Measurements from ENCODE around the gene ADRB2.

Gene ADRB2

DNA sequence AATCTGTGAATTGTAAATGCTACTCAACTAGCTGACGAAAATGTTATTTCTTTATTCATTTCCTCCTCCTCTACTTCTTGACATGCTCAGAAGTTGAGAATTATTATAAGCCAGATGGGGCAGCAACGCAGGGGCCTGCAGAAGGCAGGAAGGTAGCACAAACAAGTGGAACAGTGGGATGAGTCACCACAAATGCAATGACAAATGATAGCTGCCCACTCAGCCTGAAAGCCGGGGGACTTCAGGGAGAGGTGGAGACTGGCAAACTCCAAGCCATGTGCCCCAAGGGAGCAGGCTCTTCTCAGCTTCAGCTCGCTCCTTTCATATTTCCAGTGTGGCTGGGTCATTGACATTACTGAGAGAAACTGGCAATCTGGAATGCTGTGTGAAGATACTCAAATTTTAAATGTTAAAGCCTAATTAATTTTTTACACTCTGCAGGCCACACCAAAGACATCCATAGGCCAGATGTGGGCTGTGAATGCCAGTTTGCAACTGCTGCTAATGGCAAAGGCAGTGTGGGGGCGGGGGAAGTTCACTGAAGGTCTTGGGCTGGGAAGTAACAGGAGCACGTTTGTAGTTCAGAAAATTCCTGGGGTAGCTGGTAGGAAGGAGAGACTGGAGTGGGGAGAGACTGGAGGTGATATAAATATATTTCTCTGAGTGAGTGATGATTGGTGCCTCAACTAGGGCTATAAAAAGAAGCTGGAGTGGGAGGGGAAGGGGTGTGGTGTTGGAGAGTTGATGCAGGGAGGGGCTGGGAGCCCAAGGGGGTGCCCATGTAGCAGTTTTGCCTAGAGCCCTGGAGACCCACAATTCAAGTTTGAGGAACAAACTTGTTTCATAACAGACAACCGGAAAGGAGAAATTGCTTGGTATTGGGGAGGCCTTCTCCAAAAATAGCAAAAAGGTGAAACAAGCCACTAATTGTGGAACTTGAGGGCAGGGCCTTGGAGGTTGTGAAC lies 20.8 kb upstream of the ADRB2 start:
- DNase-seq (ENCODE audit: low read depth in 1 of 2, low spot score in 1 of 2) = no peak

DNA sequence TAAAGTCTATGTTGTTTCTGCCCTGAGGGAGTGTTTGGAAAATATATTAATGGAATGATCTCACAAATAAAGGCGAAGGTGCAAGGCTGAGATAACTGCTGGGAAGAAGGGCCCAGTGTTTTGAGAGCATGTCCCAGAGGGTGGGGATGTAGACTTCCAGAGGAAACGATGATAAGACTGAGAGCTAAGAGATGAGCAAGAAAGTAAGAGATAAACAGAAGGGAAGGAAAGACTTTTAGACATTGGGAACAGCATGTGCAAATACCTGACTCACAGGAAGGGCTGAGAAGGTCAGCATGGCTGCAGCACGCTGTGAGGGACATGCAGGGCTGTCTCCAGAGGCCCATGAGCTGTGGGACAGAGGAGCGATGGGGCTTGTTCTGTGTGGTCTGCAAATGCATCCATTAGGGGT lies 19.9 kb upstream of the ADRB2 start:
- no peak for DNase-seq (ENCODE audit: low read depth in 1 of 2, low spot score in 1 of 2)

DNA sequence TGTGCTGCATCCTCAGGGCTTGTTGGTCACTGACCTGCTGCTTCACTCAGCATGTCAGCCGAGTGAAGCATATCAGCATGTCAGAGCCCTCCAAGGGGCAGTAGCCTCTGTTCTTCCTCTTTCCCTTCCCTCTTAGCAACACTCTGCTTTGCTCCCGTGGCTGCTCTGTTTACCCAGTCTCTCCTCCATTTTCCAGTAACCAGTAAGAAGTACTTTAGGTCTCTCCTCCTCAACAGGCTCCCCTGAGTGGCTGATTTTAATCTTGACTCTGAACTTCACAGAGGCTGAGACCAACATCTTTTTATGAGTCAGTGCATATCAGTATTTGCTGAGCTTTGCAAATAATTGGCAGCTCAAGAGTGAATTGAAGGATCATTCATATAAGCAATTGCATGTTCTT lies 18.6 kb upstream of the ADRB2 start:
- DNase-seq (ENCODE audit: low read depth in 1 of 2, low spot score in 1 of 2) = no peak

DNA sequence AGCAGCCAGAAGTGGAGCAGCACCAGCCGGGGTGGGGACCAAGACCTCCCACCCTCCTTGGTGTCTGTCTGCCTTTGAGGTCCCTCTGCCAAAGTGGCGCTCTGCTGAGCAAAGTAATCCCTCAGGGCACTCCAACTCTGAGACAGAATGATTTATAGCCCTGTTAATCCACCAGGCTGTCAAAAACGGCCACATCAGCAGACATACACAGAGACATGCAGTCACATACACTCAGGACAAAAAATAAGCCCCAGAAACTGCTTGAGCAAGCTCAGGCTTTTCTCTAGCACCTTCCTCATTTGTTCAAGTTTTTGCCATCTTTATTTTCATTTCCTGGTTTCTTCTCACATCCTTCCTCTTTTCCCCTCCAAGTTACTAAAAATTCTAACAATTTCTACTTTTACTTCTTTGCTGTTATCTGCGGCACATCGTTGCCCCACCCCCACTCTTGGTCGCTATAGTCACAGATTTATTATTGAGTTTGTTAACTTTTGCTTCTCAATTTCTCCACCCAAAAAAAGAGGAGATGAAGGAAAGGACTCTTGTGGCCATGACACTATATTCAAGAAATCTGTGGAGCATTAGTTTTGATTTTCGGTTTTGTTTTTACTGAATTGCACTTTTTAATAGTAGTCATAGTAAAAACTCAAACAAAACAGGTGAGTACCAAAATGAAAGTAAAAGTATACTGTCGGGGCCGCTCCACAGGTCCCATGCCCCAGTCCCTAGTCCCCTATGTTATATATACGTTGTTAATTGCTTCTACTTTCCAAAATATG lies 17.4 kb upstream of the ADRB2 start:
- DNase-seq (ENCODE audit: low read depth in 1 of 2, low spot score in 1 of 2) = no peak

DNA sequence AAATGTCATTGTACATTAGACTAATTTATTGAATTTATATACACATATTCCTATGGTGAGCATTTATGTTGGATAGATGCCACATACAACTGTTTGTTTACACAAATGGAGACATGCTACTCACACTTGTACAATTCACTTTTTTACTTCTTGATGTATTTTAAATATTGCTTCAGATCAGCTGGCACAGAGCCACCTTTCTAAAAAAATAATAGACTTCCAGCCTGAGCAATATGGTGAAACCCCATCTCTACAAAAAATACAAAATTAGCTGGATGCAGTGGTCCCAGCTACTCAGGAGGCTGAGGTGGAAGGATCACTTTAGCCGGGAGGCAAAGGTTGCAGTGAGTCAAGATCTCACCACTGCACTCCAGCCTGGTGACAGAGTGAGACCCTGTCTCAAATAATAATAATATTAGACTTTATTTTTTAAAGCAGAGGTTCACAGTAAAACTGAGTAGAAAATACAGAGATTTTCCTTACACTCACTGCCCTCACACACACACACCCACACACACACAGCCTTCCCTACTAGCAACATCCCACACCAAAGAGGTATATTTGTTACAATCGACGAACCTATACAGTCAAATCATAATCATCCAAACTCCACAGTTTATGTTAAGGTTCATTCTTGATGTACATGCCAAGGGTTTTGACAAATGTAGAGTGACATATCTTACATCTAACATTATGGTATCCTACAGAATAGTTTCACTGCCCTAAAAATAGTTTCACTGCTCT lies 16.5 kb upstream of the ADRB2 start:
- no peak for DNase-seq (ENCODE audit: low read depth in 1 of 2, low spot score in 1 of 2)

DNA sequence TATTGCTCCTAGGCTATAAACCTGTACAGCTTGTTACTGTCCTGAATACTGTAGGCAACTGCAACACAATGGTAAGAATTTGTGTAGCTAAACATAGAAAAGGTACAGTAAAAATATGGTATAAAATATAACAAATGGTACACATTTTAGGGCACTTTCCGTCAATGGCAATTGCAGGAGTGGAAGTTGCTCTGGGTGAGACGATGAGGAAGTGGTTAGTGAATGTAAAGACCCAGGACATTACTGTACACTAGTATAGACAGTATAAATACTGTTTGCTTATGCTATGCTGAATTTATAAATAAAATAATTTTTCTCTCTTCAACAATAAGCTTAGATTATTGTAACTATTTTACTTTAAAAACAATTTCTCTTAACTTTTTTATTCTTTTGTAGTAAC lies 15.6 kb upstream of the ADRB2 start:
- DNase-seq (ENCODE audit: low read depth in 1 of 2, low spot score in 1 of 2) = no peak

DNA sequence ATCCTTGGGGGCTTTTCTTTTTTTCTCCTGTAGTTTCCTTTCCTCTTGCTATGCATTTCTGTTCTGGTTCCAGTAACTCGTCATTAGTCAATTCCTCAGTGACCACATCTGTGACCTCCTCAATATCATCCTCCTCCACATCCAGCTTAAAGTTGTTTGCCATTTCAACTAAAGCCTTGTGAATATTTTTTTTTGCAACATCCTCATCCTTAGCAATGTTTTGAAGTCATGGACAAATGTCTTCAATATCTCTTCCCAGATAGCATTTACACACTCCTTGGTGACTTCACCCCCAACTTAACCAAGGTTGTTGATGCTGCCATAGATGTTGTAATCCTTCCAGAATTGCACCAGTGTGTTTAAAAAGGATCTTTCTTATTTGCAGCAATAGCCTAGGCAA lies 14.7 kb upstream of the ADRB2 start:
- no peak for DNase-seq (ENCODE audit: low read depth in 1 of 2, low spot score in 1 of 2)

DNA sequence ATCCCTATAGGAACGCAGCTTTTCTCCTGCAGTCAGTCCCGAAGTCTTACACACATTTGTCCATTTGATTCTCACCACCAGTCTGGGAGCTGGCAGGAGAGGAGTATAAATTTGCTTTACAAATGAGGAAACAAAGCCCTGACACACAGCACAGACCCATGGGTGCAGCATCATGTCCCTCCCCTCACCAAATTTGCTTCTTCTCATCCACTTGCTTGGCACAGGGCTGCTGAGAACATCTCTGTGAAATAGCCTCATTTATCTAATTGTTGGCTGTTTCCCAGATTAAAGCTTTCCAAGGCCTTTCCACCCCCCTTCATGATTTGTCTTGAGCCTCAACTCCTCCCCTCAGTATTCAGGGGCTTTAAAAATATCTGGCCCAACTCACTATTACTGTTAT lies 11.3 kb upstream of the ADRB2 start:
- no peak for DNase-seq (ENCODE audit: low read depth in 1 of 2, low spot score in 1 of 2)

DNA sequence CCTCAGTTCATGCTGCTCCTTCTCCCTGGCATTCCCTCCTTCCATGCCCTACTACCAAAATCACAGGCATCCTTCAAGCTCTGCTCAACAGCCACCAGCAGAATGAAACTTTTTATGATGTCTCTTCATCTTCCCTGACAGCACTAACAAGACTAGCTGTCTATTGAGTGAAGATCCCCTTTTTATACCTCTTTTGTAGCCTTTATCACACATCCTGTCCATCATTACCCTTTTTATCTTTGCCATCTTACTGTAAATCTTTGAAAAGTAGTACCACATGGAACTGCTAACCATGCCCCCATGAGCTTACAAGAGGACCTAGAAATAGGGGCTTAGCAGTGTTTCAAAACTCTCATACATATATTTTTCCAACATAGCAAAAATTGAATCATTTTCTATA lies 10.8 kb upstream of the ADRB2 start:
- DNase-seq (ENCODE audit: low read depth in 1 of 2, low spot score in 1 of 2) = no peak

DNA sequence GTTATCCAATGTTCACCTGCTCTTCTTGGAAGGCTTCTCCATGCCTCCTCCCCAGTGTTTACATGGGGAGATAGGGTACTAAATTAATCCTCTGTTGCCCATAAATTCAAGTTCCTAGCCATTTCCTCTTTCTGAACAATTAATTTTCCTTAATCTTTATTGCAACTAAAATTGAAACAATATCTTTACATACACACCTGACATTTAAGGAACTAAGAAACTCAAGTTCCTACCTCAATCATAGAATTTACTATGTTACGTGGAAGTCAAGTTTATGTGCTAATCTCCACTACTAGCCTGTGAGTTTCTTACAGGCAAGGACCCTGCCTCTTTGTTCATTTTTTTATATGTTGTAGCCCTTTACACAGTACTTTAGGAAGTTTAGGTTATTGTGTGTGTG lies 10.1 kb upstream of the ADRB2 start:
- DNase-seq (ENCODE audit: low read depth in 1 of 2, low spot score in 1 of 2) = no peak

DNA sequence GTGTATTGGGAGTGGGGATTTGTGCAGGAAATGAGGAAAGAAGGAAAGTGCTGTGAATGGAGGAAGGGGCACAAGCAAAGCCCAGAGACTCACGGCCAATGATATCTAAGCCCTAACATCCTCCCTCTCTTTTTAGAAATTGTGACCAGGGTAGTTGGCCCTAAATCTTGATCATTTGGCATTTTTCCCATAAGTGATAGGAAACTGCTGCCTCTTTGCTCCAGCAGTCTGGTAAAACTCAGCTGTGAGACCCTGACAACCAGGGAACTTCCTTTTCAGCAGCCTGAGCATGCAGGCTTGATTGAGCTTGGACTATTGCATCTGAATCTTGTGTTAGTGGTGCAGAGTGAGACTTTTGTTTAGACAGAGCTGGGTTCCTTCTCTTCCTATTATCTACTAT lies 9.6 kb upstream of the ADRB2 start:
- no peak for DNase-seq (ENCODE audit: low read depth in 1 of 2, low spot score in 1 of 2)

DNA sequence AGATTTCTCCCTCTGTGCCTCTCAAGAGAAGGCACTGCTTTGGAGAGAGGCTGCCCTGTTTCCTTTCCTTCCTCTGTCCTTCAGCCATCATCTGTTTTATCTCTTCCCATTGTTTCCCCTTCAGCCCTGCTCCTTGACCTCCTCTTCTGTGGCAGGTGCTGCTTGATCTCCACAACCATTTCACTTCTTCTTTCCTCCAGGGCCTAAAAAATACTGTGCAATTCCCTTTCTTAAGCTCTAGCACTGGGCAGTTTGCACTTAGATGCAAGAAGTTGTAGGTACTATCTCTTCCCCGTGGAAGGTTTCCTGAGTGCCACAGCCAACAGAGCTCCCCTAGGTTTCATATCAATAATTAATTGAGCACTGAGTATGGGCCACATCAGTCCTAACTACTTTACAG lies 8.8 kb upstream of the ADRB2 start:
- no peak for DNase-seq (ENCODE audit: low read depth in 1 of 2, low spot score in 1 of 2)

DNA sequence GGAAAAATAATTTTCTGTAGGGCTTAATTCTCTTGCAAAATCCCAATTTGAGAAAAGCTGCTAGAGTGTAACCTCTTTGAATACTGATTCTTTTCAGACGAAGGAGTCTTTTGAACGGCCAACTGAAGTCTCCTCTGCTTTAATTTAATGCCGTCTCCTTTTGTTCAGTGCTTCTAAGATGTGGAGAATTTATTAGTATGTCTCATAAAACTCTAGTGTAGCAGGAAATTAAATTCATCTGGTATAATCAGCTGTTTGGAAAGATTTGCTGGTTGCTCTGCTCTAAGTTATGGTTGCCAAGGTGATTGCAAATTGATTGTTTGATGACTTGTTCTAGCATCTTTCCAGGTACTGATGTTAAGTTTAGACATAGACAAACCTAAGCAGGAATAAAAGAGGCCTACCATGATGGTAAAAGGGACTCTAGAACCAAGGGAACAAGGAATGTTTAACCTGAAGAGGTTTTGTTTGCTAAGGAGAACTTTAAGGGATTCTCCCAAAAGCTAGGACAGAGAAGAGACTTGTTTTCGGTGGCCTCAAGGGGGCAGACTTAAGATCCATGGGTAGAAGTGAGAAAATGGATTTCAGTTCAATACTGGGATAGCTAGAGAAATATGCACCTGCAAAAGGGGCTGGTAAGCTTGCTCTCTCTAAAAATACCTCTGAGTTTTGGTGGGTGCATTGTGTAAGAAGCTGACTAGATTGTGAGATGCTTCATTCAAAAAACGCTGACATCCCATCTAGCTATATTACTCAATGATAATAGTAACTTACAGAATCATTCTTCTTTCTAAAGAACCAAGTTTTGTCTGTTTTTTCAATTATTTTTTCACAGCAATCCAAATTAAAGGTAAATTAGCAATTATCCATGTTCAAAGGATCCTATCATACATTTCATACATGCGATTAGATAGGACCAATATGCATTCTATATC lies 5.7 kb upstream of the ADRB2 start:
- no peak for DNase-seq (ENCODE audit: low read depth in 1 of 2, low spot score in 1 of 2)

DNA sequence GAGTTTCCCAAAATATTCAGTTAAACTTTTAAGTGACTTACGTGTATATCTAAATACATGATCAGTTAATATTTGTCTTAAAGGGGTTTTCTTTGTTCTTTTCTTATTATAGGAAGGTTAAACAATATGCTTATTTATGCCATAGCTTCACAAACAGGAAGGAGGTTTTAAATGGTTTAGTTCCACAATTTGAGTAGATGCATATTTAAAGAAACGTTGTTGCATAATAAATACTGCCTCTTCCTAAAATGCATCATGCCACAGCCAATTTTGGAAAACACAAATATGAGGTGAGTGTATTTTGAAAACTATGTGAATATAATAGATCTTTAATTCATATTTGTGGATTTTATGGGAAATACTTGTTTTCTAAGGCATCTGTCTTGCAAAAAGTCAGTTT lies 2.5 kb upstream of the ADRB2 start:
- no peak for DNase-seq (ENCODE audit: low read depth in 1 of 2, low spot score in 1 of 2)

DNA sequence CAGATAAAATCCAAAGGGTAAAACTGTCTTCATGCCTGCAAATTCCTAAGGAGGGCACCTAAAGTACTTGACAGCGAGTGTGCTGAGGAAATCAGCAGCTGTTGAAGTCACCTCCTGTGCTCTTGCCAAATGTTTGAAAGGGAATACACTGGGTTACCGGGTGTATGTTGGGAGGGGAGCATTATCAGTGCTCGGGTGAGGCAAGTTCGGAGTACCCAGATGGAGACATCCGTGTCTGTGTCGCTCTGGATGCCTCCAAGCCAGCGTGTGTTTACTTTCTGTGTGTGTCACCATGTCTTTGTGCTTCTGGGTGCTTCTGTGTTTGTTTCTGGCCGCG lies 727 bp upstream of the ADRB2 start:
- no peak for DNase-seq (ENCODE audit: low read depth in 1 of 2, low spot score in 1 of 2)

DNA sequence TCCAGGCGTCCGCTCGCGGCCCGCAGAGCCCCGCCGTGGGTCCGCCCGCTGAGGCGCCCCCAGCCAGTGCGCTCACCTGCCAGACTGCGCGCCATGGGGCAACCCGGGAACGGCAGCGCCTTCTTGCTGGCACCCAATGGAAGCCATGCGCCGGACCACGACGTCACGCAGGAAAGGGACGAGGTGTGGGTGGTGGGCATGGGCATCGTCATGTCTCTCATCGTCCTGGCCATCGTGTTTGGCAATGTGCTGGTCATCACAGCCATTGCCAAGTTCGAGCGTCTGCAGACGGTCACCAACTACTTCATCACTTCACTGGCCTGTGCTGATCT lies 294 bp downstream of the ADRB2 start:
- DNase-seq (ENCODE audit: low read depth in 1 of 2, low spot score in 1 of 2) = no peak

DNA sequence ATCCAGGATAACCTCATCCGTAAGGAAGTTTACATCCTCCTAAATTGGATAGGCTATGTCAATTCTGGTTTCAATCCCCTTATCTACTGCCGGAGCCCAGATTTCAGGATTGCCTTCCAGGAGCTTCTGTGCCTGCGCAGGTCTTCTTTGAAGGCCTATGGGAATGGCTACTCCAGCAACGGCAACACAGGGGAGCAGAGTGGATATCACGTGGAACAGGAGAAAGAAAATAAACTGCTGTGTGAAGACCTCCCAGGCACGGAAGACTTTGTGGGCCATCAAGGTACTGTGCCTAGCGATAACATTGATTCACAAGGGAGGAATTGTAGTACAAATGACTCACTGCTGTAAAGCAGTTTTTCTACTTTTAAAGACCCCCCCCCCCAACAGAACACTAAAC lies 1.3 kb downstream of the ADRB2 start:
- DNase-seq (ENCODE audit: low read depth in 1 of 2, low spot score in 1 of 2) = no peak

DNA sequence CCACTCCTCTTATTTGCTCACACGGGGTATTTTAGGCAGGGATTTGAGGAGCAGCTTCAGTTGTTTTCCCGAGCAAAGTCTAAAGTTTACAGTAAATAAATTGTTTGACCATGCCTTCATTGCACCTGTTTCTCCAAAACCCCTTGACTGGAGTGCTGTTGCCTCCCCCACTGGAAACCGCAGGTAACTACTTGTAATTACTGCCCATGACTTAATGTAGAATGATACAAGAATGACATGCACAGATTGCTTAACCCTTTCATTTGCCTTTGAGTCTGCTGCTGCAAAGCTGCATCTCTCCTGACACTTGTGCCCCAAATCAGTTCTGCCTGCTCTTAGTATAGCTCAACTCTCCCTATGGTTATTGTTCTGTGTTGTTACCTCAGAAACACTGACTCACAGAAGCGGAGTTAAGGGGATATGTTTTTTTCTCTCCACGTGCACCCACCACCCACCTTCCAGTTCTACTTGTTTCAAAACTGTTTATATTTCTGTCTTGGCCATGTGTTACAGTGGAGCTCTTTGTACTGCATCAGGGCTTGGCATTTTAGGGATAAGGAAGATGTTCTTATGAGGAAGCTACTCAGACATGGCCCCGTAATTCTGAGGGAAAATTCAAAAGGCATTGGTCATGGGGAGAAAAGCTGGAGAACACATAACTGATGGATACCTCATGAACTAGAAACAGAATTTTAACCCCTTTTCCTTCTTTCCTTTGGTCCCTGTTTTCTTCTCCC lies 2.3 kb downstream of the ADRB2 start:
- DNase-seq (ENCODE audit: low read depth in 1 of 2, low spot score in 1 of 2) = no peak

DNA sequence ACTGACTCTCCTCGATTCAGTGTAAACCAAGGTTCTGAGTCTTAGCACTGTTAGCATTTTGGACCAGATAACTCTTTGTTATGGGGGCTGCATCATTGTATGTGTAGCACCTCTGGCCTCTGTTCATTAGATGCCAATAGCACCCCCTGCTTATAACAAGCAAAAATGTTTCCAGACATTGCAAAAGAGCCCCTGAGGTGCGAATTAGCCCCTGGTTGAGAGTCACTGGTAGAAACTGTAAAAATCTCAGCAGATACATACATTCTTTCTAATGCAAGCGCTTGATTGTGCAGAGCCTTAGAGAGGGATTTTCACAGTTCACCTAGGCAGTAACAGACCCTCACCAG lies 2.8 kb downstream of the ADRB2 start:
- DNase-seq (ENCODE audit: low read depth in 1 of 2, low spot score in 1 of 2) = no peak

DNA sequence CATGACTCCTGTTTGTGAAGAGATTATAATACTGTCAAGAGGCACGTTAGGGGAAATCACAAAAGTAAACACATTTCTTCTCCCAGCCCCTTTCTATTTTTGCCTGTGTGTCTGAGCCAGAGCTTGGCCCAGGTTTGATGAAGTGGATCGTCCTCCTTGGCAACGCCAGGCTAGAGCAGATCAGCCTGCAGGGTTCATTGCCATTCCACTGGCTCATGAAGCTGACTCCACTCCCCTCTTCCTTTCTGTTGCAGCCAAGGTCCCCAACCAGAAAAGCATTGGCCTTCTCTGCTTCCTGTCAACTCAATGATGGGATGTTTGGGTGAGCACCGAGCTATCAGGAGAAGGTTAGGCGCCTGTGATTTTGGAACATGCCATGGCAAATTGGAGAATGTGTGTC lies 3.3 kb downstream of the ADRB2 start:
- no peak for DNase-seq (ENCODE audit: low read depth in 1 of 2, low spot score in 1 of 2)

Data from stimulated activated CD4-positive, alpha-beta T cell treated with anti-CD3 and anti-CD28 coated beads, Interleukin-15, amount 100 ng/mL, for 1 hour (primary cell).